ENCODE data around the gene WDR43.

The WDR43 gene

GRCh38 chr2:28994074-28994473 is 99.6 kb downstream of the WDR43 start:
- no peak for DNase-seq (ENCODE audit: low spot score)

- no peak for DNase-seq (ENCODE audit: low spot score)
These were observed 100.2 kb downstream of the WDR43 start for GRCh38 chr2:28994679-28995078.

- DNase-seq (ENCODE audit: low spot score): no peak
These were observed 101.6 kb downstream of the WDR43 start for GRCh38 chr2:28995765-28996750.

GRCh38 chr2:28997237-28997846 is 102.9 kb downstream of the WDR43 start:
- DNase-seq (ENCODE audit: low spot score): no peak

Measured in left forelimb (tissue), 1 donor.